ENCODE data around the gene PML. TPM values are rescaled to one million over a fixed set of nuclear protein-coding genes. Genes with fewer than 3 reads are reported as not detected.

Gene PML
- total RNA-seq = 42.3 and 46.3 TPM in 2 replicates

GRCh38 chr15:73994413-73994883 lies at the start of gene PML:
Gene PML (plus strand): TSS chr15:73994716. CDS start chr15:73994813, 97 bp downstream.

GRCh38 chr15:73991726-73992593 lies 2.6 kb upstream of the PML start, which contains the start of gene STOML1:
Gene STOML1 (minus strand): TSS chr15:73992295. CDS start chr15:73992223, 72 bp downstream.

GRCh38 chr15:74082450-74082849 lies 87.9 kb downstream of the PML start, which contains the start of gene GOLGA6A:
Gene GOLGA6A (minus strand): TSS chr15:74082550. CDS start chr15:74082509, 41 bp downstream.

Small RNA genes lying within 50 kb of the gene (small RNA-seq; reads per million reads assigned to genes)
- gene RN7SL429P = not detected

Other genes with a start within 250 kb of the PML start
- gene INSYN1, start 241.4 kb upstream of the PML start, total RNA-seq = 0.59 and 0.73 TPM in 2 replicates
- gene TBC1D21, start 121.2 kb upstream of the PML start, total RNA-seq = not detected in 2 replicates
- 84.8 and 93.0 TPM in 2 replicates for gene LOXL1, start 68.3 kb upstream of the PML start, total RNA-seq
- 12.9 and 17.2 TPM in 2 replicates for gene STOML1, start 2.4 kb upstream of the PML start, total RNA-seq
- not detected in 2 replicates for gene GOLGA6A, start 87.8 kb downstream of the PML start, total RNA-seq
- gene ISLR2, start 135.9 kb downstream of the PML start, total RNA-seq = not detected in 2 replicates
- 2.5 and 18.7 TPM in 2 replicates for gene ISLR, start 179.0 kb downstream of the PML start, total RNA-seq
- gene STRA6, start 208.1 kb downstream of the PML start, total RNA-seq = not detected in 2 replicates
- not detected in 2 replicates for gene CCDC33, start 241.6 kb downstream of the PML start, total RNA-seq